Stimulated activated CD8-positive, alpha-beta memory T cell treated with anti-CD3 and anti-CD28 coated beads, Interleukin-7, amount 100 ng/mL, for 1 hour (primary cell): ENCODE measurements around the gene TSPAN9.

Experiments used
- DNase-seq, 2 donors: peaks; one replicate each; pipeline ENCODE4 v3.0.0-alpha.2; 2020; ENCODE audit warnings: low read depth in 2 of 2

TSPAN9 gene

GRCh38 chr12:3205742-3206519, 128.8 kb downstream of the TSPAN9 start:
- DNase-seq: no peak

GRCh38 chr12:3206536-3207072, 129.4 kb downstream of the TSPAN9 start:
- no peak for DNase-seq

- no peak for DNase-seq
Measured at GRCh38 chr12:3207175-3207574, 130.0 kb downstream of the TSPAN9 start.

- DNase-seq: no peak
Measured at GRCh38 chr12:3207858-3208257, 130.7 kb downstream of the TSPAN9 start.

GRCh38 chr12:3213188-3213587, 136.0 kb downstream of the TSPAN9 start:
- DNase-seq: no peak

GRCh38 chr12:3213768-3214167, 136.6 kb downstream of the TSPAN9 start:
- DNase-seq: no peak

GRCh38 chr12:3214526-3215365, 137.6 kb downstream of the TSPAN9 start:
- no peak for DNase-seq

- no peak for DNase-seq
Measured at GRCh38 chr12:3215410-3215975, 138.3 kb downstream of the TSPAN9 start.

GRCh38 chr12:3216097-3216496, 138.9 kb downstream of the TSPAN9 start:
- DNase-seq: no peak

GRCh38 chr12:3216726-3217682, 139.8 kb downstream of the TSPAN9 start:
- DNase-seq: no peak

- no peak for DNase-seq
Measured at GRCh38 chr12:3217683-3218079, 140.5 kb downstream of the TSPAN9 start.

GRCh38 chr12:3218228-3219171, 141.3 kb downstream of the TSPAN9 start:
- no peak for DNase-seq

GRCh38 chr12:3219233-3219632, 142.1 kb downstream of the TSPAN9 start:
- no peak for DNase-seq

GRCh38 chr12:3220382-3221321, 143.5 kb downstream of the TSPAN9 start:
- DNase-seq: no peak

- no peak for DNase-seq
Measured at GRCh38 chr12:3222306-3222705, 145.1 kb downstream of the TSPAN9 start.

GRCh38 chr12:3222979-3223378, 145.8 kb downstream of the TSPAN9 start:
- no peak for DNase-seq

GRCh38 chr12:3223601-3224529, 146.7 kb downstream of the TSPAN9 start:
- DNase-seq: no peak

- DNase-seq: no peak
Measured at GRCh38 chr12:3224530-3224903, 147.3 kb downstream of the TSPAN9 start.
